ENCODE data around the gene ATP13A1. TPM values are rescaled to one million over a fixed set of nuclear protein-coding genes. Genes with fewer than 3 reads are reported as not detected.
A peak's percentile ranks its signal among the peaks of the same experiment; 100 is the strongest.

ATP13A1 gene
- total RNA-seq, 1 experiment from 2014 or later, result 73.7 TPM

DNA sequence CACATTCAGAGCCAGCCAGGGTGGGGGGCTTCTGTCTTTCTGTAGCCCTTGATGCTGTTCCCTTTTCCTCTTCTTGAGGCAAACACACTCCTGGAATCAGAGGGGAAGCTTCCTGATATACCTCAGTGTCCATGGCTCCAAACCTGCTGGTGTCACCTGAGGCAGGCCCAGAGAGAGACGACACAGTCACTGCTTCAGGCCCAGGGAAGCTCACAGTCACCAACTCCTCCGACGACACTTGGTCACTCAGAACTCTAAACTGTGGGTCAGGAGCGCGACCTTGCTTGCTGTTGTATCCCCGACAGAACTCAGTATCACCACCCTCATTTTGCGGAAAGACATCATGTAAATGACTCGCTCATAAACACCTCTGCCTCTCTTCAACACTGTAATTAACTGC lies 1.1 kb downstream of the ATP13A1 start:
- POLR2A ChIA-PET, result no interaction called here
- peak overlapping the region; percentile 95 for H3K9ac ChIP-seq (ENCODE audit: low read length)
- peak overlapping the region; percentile 91 for H3K4me2 ChIP-seq (ENCODE audit: low read length)
- RAD21 ChIA-PET (ENCODE audit: low non-redundant PET in 1 of 2, low total read pairs in 2 of 2, uncharacterized antibody in 2 of 2, unreplicated experiment in 2 of 2), result no interaction called here
- CTCF ChIA-PET, result no interaction called here
- H3K27me3 ChIP-seq (ENCODE audit: insufficient read depth, low read length), result no peaks in the 10 kb centered on the region
- H3K4me1 ChIP-seq (ENCODE audit: control insufficient read depth in 1 of 2, insufficient read depth in 2 of 2, low read length in 2 of 2), result peaks cover 8 to 33% of the 10 kb centered on the region in 2 experiments; a peak in 3 of 4 replicates
- peak overlapping the region; percentile 70 to 96 for H3K4me3 ChIP-seq (replicated peaks in 1 of 2; ENCODE audit: low read depth in 1 of 2, low read length in 2 of 2)
- no peaks in the 10 kb centered on the region for H3K9me3 ChIP-seq (ENCODE audit: control insufficient read depth in 1 of 2, insufficient read depth in 1 of 2, low read depth in 1 of 2, low read length in 2 of 2)
- TSS peak; percentile 74 for BruUV-seq (replicated peaks)
- DNase-seq (ENCODE audit: low read depth, low spot score), result no peak
- intact Hi-C loops (cut with micrococcal nuclease), result no loop called here
- no peaks in the 10 kb centered on the region for H3K9me2 ChIP-seq (ENCODE audit: insufficient read depth)
- peaks cover 41% of the 10 kb centered on the region for H3K79me2 ChIP-seq (ENCODE audit: insufficient read depth, low read length)
- peak overlapping the region; percentile 92; the same call in 1 of the 2 replicates for H3K27ac ChIP-seq (ENCODE audit: low read depth, low read length)
- no peak for TF ChIP-seq SRF (IDR thresholded peaks at IDR 0.05; ENCODE audit: low read depth)
- TF ChIP-seq RAD21 (IDR thresholded peaks at IDR 0.05; ENCODE audit: low read depth), result no peak
- TF ChIP-seq EGR1 (IDR thresholded peaks at IDR 0.05; ENCODE audit: low read depth), result no peak
- TF ChIP-seq JUND (IDR thresholded peaks at IDR 0.05), result no peak
- no peak for TF ChIP-seq SP1 (IDR thresholded peaks at IDR 0.05; ENCODE audit: low read depth)
- TF ChIP-seq ELF1 (IDR thresholded peaks at IDR 0.05; ENCODE audit: borderline replicate concordance, low read depth), result no peak
- no peak for TF ChIP-seq YY1 (IDR thresholded peaks at IDR 0.05; ENCODE audit: extremely low read depth, insufficient replicate concordance, low read depth, low read length)
- TF ChIP-seq POLR2AphosphoS5 (IDR thresholded peaks at IDR 0.05; ENCODE audit: low read depth, low read length), result no peak
- TF ChIP-seq, protein P1, sequence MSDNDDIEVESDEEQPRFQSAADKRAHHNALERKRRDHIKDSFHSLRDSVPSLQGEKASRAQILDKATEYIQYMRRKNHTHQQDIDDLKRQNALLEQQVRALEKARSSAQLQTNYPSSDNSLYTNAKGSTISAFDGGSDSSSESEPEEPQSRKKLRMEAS (IDR thresholded peaks at IDR 0.05), result no peak
- TF ChIP-seq, protein P2, sequence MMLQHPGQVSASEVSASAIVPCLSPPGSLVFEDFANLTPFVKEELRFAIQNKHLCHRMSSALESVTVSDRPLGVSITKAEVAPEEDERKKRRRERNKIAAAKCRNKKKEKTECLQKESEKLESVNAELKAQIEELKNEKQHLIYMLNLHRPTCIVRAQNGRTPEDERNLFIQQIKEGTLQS (IDR thresholded peaks at IDR 0.05), result no peak
- TF ChIP-seq EZH2phosphoT487 (IDR thresholded peaks at IDR 0.05; ENCODE audit: borderline replicate concordance), result no peak
- no peak for TF ChIP-seq TCF7L2 (IDR thresholded peaks at IDR 0.05; ENCODE audit: borderline replicate concordance, extremely low read depth, insufficient read depth, insufficient read length)
- ATAC-seq, result no peak
- no peaks in the 10 kb centered on the region for H4K20me1 ChIP-seq (ENCODE audit: insufficient read depth)
- peaks cover 17 to 28% of the 10 kb centered on the region in 2 experiments; a peak in 3 of 4 replicates for H3K36me3 ChIP-seq (ENCODE audit: control insufficient read depth in 1 of 2, insufficient read depth in 2 of 2, low read length in 2 of 2)
- H2AFZ ChIP-seq (ENCODE audit: low read depth, low read length, poor library complexity, severe bottlenecking), result no peak overlapping the region

Data from HCT116 (cell line).